ENCODE measurements around the gene BCAR3.

The BCAR3 gene

GRCh38 chr1:93681101-93681988 is at the start of gene BCAR3:
Gene BCAR3, minus strand, starts transcription at chr1:93681837. Its CDS starts 6,907 bp downstream, at chr1:93674930.
- DNase-seq (ENCODE audit: low read depth in 2 of 2), result no peak

DNA sequence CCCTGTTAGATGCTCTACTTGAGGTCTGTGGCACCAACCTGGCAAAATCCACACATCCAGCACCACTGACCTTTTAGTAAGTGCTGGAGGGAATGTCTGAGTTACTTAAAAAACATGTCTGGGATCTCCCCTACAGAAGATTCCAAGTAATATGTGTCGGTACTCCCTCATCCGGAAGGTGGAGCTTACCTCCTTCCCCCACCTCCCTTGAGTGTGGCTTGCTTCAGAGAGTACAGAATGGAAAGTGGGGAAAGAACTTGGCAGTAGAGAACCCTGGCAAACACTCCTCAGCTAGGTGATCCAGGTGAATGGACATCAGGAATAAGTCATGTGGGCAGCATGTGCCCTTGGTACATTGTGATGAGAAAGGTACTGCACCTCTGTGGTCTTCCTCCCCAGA is 49.0 kb upstream of the BCAR3 start:
- DNase-seq (ENCODE audit: low read depth in 2 of 2), result no peak

- no peak for DNase-seq (ENCODE audit: low read depth in 2 of 2)
These were observed 48.3 kb upstream of the BCAR3 start for GRCh38 chr1:93729906-93730305.

- DNase-seq (ENCODE audit: low read depth in 2 of 2), result no peak
These were observed 47.9 kb upstream of the BCAR3 start for GRCh38 chr1:93729502-93729901.

DNA sequence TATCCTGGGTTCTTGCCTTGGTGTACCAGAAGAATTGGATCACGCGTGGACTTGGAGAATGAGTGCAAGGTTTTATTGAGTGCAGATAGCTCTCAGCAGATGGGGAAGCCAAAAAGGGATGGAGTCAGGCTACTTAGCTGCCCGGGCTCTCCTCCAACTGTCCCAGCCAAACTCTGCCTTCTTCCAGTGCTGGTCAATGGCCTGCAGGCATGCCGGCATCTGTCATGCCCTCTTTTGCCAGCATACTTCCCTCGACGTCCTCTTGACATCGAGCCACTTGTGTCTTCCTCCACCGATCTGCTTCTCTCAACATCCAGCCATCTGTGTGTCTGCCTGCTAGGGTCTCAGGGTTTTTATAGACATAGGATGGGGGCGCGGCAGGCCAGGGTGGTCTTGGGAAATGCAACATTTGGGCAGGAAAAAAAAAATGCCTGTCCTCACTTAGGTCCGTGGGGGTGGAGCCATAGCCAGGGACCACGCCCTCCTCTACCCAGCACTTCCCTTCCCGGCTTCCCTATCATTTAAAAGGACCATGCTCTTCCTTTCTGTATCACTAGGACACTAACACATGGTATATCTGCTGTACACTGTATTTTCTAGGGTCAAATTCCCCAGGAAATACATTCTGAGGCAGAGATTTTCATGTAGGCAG is 47.0 kb upstream of the BCAR3 start:
- DNase-seq (ENCODE audit: low read depth in 2 of 2), result no peak

DNA sequence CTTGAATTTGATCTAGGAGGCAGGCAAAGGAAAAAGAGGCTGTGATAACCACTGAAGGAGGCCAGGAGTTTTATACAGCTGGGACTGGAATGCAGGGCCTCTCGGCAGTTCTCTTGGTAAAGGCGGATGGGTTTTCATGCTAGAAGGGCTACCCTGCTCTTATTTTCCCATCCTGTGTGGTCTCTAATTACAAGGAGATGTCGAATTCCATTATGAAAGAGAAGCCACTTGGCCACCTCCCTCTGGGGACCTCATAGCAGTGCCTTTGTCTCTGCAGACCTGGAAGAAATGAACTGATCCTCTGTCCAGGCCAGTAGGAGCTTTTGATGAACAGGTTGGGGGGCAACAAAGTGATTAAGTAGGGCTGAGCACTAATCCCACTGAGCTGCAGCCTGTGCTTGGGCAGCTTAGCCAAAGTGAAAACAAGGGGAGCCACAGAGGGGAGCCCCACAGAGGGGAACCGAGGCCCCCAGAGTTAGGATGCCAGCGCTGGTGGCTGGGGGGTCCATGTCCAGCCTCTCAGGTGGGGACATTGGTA is 42.2 kb upstream of the BCAR3 start:
- DNase-seq (ENCODE audit: low read depth in 2 of 2), result no peak

DNA sequence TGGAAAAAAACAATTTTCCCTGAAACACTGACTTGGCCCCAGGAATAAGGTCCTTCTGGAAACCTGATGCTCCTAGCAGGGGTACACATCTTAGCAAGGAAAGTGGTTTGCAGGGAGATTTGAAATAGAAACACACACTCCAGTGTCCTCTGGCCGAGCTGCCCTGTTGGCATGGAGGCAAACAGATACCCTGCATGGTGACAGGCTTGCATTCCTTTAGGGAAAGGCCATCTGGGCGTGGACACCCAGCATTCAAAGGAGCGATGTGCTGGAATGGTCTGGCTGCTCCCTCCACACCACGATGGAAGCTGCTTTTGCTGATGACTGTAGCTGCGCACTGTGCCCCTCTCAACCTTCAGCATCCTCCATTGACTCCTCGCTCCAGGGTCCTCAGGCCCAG is 41.5 kb upstream of the BCAR3 start:
- no peak for DNase-seq (ENCODE audit: low read depth in 2 of 2)

DNA sequence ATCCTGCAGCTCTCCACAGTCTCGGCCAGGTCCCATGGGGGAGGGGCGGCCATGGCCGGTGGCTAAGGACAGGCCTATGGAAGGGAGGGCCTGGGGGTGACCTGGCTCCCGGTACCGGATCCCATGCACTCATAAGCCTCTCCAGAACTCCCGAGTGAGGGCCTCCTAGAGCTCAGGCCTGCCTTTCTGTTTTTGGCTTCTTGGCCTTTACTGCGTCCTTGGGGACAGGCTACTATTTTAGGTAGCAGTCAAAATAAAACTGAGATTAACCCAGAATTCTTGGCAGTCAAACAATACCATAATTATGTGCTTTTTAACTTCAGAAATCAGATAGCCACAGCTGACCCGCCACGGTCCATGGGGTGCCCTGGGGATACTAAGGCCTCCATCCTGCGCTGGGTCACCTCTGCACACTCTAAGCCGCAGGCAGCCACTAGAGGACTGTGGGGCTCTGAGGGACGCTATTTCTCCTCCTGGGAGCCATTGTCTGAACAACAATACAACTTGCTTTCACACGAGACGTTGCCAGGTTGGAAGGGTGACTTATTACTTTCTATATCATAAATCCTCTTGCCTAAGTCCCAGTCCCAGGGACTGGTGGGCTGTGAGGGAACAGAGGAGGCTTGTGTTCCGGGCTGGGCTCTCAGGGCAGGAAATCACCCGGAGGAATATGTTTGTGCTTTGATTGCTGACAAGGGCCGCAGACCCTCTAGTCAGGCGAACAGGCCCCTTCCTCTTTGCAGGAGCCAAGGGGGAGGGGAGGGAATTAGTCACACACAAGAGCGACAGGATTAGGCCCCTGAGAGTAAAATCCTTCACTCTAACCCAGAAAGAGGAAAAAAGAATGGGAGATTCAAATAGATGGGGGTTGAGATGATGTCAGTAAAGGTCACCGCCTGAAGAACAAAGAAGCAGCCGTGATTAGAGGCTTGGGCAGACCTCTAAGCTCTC is 40.7 kb upstream of the BCAR3 start:
- no peak for DNase-seq (ENCODE audit: low read depth in 2 of 2)

GRCh38 chr1:93720956-93721626 is 39.5 kb upstream of the BCAR3 start:
- DNase-seq (ENCODE audit: low read depth in 2 of 2), result no peak

- DNase-seq (ENCODE audit: low read depth in 2 of 2), result no peak
These were observed 36.0 kb upstream of the BCAR3 start for GRCh38 chr1:93717640-93718039.

GRCh38 chr1:93716941-93717368 is 35.3 kb upstream of the BCAR3 start:
- DNase-seq (ENCODE audit: low read depth in 2 of 2), result peak in 1 of 2 donors; percentile 18

- DNase-seq (ENCODE audit: low read depth in 2 of 2), result no peak
These were observed 34.5 kb upstream of the BCAR3 start for GRCh38 chr1:93716163-93716562.

GRCh38 chr1:93715529-93716126 is 34.0 kb upstream of the BCAR3 start:
- no peak for DNase-seq (ENCODE audit: low read depth in 2 of 2)

GRCh38 chr1:93714356-93714755 is 32.7 kb upstream of the BCAR3 start:
- DNase-seq (ENCODE audit: low read depth in 2 of 2), result no peak

DNA sequence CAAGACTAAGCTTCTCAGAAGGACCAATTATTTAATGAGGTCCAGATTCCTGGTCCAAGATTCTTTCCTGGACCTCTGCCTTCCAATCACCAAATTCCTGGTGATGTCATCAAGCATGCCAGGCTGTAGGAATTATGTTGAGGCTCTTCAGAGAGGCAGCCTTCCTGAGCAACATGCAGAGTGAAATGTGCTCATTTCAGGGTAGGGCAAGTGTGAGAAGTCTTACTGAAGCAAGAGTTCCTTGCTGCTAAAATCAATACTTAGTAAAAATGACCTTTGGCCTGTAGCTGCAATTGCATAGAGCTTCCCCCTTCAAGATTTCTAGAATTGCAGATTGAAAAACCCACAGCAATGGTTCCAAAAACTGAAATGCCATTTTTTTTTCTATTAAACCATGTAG is 31.7 kb upstream of the BCAR3 start:
- DNase-seq (ENCODE audit: low read depth in 2 of 2), result no peak

DNA sequence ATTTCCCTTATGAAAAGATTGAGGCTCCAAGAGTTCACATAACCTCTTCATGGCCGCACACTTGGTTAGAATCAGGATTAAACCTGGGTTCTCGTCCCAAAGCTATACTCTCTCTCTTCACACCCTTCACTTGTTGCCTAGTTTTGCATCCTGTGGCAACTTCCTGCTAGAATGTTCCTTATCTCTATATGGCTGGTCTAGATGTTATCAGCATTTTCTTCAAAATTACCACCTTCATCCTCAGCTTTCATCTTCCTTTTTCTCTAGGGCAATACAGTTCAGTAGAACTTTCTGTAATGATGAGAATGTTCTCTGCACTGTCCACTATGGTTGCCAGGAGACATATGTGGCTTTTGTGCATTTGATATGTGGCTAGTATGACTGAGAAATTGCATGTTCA is 31.1 kb upstream of the BCAR3 start:
- DNase-seq (ENCODE audit: low read depth in 2 of 2), result no peak

DNA sequence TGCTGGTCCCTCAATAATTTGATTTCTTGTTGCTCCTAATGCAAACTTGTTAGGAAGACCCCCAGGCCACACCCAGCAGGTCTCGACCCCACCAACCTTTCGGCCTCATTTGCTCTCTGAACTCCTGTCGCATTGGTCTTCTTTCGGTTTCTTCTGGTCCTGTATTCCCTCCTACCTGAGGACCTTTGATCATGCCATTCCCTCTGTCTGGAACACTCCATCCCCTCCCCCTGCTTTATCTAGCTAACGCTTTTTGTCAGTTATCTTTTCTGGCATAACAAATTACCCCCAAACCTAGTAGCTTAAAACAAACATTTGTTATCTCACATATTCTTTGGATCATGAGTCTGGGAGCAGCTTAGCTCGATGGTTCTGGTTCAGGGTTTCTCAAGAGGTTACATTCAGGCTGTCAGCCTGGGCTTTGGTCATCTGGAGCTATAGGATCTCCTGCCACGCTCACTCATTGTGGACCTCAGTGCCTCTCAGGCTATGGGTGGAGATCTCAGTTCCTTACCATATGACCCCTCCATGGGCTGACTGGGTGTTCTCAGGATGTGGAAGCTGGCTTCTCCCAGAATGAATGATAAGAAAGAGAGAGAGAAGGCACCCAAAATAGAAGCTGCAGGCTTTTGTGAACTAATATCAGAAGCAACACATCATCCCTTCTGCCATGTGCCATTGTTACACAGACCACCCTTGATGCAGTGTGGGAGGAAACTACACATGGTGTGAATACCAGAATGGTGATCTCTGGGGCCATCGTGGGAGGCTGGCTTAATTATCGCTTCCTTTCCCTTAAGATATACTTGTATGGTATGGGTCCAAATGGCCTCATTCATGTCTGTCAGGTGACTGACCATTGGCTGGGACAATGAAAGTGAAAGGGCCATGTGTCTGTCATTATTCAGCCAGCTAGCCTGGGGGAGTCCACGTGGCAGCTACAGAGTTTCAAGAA is 29.1 kb upstream of the BCAR3 start:
- no peak for DNase-seq (ENCODE audit: low read depth in 2 of 2)

GRCh38 chr1:93708734-93709481 is 27.3 kb upstream of the BCAR3 start:
- no peak for DNase-seq (ENCODE audit: low read depth in 2 of 2)

DNA sequence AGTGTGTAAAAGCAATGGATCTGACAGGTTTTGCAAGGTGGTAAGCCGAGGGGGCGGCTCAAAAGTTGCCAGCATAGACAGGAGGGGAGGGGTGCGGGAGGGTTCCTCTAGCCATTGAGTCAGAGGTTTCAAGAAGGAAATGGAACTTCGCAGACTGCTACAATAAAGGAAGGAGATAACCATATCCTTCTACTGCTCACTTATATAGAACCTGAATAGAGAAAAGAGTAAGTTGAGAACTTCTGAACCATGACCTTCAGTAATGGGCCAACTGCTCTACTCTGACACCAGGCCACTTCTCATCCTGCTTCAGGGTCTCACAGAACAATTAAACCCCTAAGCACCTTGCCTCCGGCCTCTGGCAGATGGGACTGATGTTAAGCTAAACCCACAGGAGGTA is 26.3 kb upstream of the BCAR3 start:
- no peak for DNase-seq (ENCODE audit: low read depth in 2 of 2)

Measured in activated CD8-positive, alpha-beta memory T cell treated with anti-CD3 and anti-CD28 coated beads for 4 hours (primary cell).